ENCODE measurements around the gene FAM169A. TPM values are rescaled to one million over a fixed set of nuclear protein-coding genes. Genes with fewer than 3 reads are reported as not detected.

FAM169A gene
- total RNA-seq, 4 donors from 2014 or later, result 0.53 TPM; not detected in 3

- TF ChIP-seq POLR2A (IDR thresholded peaks at IDR 0.05) (no peak), CTCF (IDR thresholded peaks at IDR 0.05 in 4 of 5, conservative IDR thresholded peaks at IDR 0.05 in 1 of 5) (no peak)
- no peak overlapping the region for H3K4me3 ChIP-seq
- no peaks in the 10 kb centered on the region for H3K9me3 ChIP-seq
- DNase-seq, result no peak
- H3K27me3 ChIP-seq, result no peaks in the 10 kb centered on the region
- intact Hi-C loops (cut with DNase I; ENCODE audit: low total_unique reads) (no loop called here), in situ Hi-C loops (cut with MboI; ENCODE audit: low sequenced_read_pairs in 4 of 4) (no loop called here)
- H3K4me1 ChIP-seq, result no peaks in the 10 kb centered on the region
- no peaks in the 10 kb centered on the region for H3K36me3 ChIP-seq
- no peak overlapping the region for H3K27ac ChIP-seq
- ATAC-seq, result no peak
Measured at GRCh38 chr5:74850030-74850429, 16.2 kb downstream of the FAM169A start.

GRCh38 chr5:74848553-74849025, 17.6 kb downstream of the FAM169A start:
- no peak for TF ChIP-seq POLR2A (IDR thresholded peaks at IDR 0.05)
- no peak for TF ChIP-seq CTCF (IDR thresholded peaks at IDR 0.05 in 4 of 5, conservative IDR thresholded peaks at IDR 0.05 in 1 of 5)
- in situ Hi-C loops (cut with MboI; ENCODE audit: low sequenced_read_pairs in 4 of 4) (no loop called here), intact Hi-C loops (cut with DNase I; ENCODE audit: low total_unique reads) (no loop called here)
- ATAC-seq, result no peak
- no peaks in the 10 kb centered on the region for H3K9me3 ChIP-seq
- no peak overlapping the region for H3K27ac ChIP-seq
- DNase-seq, result no peak
- no peaks in the 10 kb centered on the region for H3K27me3 ChIP-seq
- H3K4me3 ChIP-seq, result no peak overlapping the region
- no peaks in the 10 kb centered on the region for H3K36me3 ChIP-seq
- H3K4me1 ChIP-seq, result no peaks in the 10 kb centered on the region

- H3K36me3 ChIP-seq, result no peaks in the 10 kb centered on the region
- intact Hi-C loops (cut with DNase I; ENCODE audit: low total_unique reads), result no loop called here
- no peaks in the 10 kb centered on the region for H3K27me3 ChIP-seq
- in situ Hi-C loops (cut with MboI; ENCODE audit: low sequenced_read_pairs in 4 of 4), result no loop called here
- H3K4me1 ChIP-seq, result no peaks in the 10 kb centered on the region
- no peak for ATAC-seq
- TF ChIP-seq CTCF (IDR thresholded peaks at IDR 0.05 in 4 of 5, conservative IDR thresholded peaks at IDR 0.05 in 1 of 5) (no peak), POLR2A (IDR thresholded peaks at IDR 0.05) (no peak)
- H3K27ac ChIP-seq, result no peak overlapping the region
- H3K9me3 ChIP-seq, result no peaks in the 10 kb centered on the region
- DNase-seq, result no peak
- no peak overlapping the region for H3K4me3 ChIP-seq
Measured at GRCh38 chr5:74839229-74839628, 27.0 kb downstream of the FAM169A start.

- ATAC-seq, result no peak
- H3K36me3 ChIP-seq, result no peaks in the 10 kb centered on the region
- DNase-seq, result no peak
- no peak for TF ChIP-seq CTCF (IDR thresholded peaks at IDR 0.05 in 4 of 5, conservative IDR thresholded peaks at IDR 0.05 in 1 of 5)
- TF ChIP-seq POLR2A (IDR thresholded peaks at IDR 0.05), result no peak
- H3K9me3 ChIP-seq, result no peaks in the 10 kb centered on the region
- H3K27ac ChIP-seq, result no peak overlapping the region
- H3K4me1 ChIP-seq, result no peaks in the 10 kb centered on the region
- H3K4me3 ChIP-seq, result no peak overlapping the region
- in situ Hi-C loops (cut with MboI; ENCODE audit: low sequenced_read_pairs in 4 of 4) (no loop called here), intact Hi-C loops (cut with DNase I; ENCODE audit: low total_unique reads) (no loop called here)
- H3K27me3 ChIP-seq, result no peaks in the 10 kb centered on the region
Measured at GRCh38 chr5:74838262-74838661, 27.9 kb downstream of the FAM169A start.

- TF ChIP-seq CTCF (IDR thresholded peaks at IDR 0.05 in 4 of 5, conservative IDR thresholded peaks at IDR 0.05 in 1 of 5) (no peak), POLR2A (IDR thresholded peaks at IDR 0.05) (no peak)
- H3K9me3 ChIP-seq, result no peaks in the 10 kb centered on the region
- in situ Hi-C loops (cut with MboI; ENCODE audit: low sequenced_read_pairs in 4 of 4), result no loop called here
- no peaks in the 10 kb centered on the region for H3K36me3 ChIP-seq
- intact Hi-C loops (cut with DNase I; ENCODE audit: low total_unique reads), result no loop called here
- peaks cover 0 to 4% (median 0%) of the 10 kb centered on the region in 3 donors for H3K27me3 ChIP-seq
- no peak overlapping the region for H3K27ac ChIP-seq
- ATAC-seq (no peak), DNase-seq (no peak)
- no peak overlapping the region for H3K4me3 ChIP-seq
- no peaks in the 10 kb centered on the region for H3K4me1 ChIP-seq
Measured at GRCh38 chr5:74837115-74837514, 29.1 kb downstream of the FAM169A start.

Measured in gastrocnemius medialis (tissue), 4 donors.